GM18526 (cell line): ENCODE measurements around the gene ZNF212.

Experiments used
- POLR2A ChIP-seq: IDR thresholded peaks from 3 replicates; pipeline ENCODE4 v1.6.1; 2011; ENCODE audit not compliant: insufficient read length; ENCODE audit errors: extremely low read depth

Gene ZNF212

DNA sequence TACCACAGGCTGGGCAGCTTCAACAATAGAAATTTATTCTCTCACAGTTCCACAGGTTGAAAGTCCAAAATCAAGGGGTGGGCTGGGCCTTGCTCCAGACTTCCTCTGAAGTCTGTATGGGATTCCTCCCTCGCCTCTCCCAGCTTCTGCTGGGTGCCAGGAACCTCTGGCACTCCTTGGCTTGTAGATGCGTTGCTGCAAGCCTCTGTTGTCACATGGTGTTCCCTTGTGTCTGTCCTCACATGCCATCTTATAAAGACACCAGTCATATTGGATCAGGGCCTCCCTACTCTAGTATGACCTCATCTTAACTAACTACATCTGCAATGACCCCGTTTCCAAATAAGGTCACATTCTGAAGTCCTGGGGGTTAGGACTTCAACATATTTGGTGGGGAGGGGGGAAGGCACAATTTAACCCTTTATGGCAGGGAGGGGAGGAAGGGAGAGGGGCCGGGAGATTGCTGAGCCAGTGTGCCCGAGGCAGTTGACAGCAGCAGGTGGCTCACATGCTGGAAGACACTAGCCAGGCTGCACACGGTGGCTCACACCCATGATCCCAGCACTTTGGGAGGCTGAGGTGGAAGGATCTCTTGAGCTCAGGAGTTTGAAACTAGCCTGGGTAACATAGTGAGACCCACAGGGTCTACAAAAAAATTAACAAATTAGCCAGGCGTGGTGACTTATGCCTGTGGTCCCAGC lies 25.3 kb upstream of the ZNF212 start:
- no peak for TF ChIP-seq POLR2A

- TF ChIP-seq POLR2A = no peak
These were observed 23.0 kb upstream of the ZNF212 start for GRCh38 chr7:149216402-149216801.

DNA sequence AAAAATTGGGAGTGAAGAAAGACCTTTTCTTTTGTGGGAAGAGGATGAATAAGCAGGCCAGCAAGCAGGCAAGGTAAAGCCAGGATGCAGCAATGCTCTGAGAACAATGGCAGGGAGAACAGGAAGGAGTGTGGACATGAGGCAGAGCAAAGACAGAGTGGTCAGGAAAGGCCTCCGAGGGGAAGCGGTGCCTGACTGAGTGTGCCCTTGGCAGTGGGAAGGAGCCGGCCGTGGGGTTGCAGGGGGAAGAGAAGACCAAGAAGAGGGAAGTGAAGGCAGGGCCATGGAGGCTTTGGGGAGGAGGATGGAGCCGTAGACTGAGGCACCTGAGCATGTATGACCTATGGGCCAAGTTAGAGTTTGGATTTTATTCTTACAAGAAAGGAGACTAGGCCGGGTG lies 21.9 kb upstream of the ZNF212 start:
- TF ChIP-seq POLR2A = no peak

GRCh38 chr7:149218469-149219420 lies 20.7 kb upstream of the ZNF212 start:
- no peak for TF ChIP-seq POLR2A

GRCh38 chr7:149220534-149220933 lies 18.9 kb upstream of the ZNF212 start:
- no peak for TF ChIP-seq POLR2A

DNA sequence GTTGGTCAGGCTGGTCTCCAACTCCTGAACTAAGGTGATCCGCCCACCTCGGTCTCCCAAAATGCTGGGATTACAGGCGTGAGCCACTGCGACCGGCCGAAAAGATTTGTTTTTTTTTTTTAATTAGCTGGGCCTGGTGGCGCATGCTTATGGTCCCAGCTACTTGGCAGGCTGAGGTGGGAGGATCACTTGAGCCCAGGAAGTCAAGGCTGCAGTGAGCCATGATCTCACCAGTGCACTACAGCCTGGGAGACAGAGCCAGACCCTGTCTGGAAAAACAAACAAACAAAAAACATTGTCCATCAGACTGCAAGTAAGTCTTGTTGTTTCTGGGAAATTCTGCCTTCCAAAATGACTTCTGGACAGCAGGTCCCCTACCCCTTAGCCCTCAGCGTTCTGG lies 16.3 kb upstream of the ZNF212 start:
- no peak for TF ChIP-seq POLR2A

GRCh38 chr7:149223761-149224160 lies 15.7 kb upstream of the ZNF212 start:
- TF ChIP-seq POLR2A = no peak

DNA sequence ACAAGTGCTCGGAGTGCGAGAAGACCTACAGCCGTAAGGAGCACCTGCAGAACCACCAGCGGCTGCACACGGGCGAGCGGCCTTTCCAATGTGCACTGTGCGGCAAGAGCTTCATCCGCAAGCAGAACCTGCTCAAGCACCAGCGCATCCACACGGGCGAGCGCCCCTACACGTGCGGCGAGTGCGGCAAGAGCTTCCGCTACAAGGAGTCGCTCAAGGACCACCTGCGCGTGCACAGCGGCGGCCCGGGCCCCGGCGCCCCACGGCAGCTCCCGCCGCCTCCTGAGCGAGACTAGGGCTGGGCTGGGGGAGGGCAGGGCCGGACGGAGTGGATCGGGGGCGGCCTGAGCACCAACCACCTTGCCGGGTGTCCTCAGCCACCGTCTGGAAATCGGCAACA lies 15.1 kb upstream of the ZNF212 start:
- TF ChIP-seq POLR2A = no peak

- TF ChIP-seq POLR2A = no peak
These were observed 14.3 kb upstream of the ZNF212 start for GRCh38 chr7:149225106-149225505.

DNA sequence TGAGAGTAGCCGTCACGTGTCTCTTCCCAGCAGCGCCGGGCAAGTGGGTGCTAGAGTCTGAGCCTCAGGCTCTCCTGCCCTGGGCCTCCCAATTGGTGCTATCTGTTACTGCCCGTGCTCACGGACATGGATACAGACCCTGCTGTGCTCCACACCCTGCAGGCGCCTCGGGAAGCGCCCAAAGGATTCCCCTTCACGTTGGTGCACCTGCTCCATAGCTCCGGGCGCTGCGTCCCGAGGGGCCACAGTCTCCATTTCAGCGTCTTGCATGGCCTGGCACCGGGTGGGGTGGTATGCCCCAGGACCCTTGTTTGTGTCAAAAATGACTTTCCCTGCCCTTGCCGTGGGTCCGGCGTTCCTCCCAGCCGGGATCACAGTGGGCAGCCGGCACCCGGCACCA lies 13.8 kb upstream of the ZNF212 start:
- no peak for TF ChIP-seq POLR2A

- TF ChIP-seq POLR2A = no peak
These were observed 12.5 kb upstream of the ZNF212 start for GRCh38 chr7:149226840-149227494.

DNA sequence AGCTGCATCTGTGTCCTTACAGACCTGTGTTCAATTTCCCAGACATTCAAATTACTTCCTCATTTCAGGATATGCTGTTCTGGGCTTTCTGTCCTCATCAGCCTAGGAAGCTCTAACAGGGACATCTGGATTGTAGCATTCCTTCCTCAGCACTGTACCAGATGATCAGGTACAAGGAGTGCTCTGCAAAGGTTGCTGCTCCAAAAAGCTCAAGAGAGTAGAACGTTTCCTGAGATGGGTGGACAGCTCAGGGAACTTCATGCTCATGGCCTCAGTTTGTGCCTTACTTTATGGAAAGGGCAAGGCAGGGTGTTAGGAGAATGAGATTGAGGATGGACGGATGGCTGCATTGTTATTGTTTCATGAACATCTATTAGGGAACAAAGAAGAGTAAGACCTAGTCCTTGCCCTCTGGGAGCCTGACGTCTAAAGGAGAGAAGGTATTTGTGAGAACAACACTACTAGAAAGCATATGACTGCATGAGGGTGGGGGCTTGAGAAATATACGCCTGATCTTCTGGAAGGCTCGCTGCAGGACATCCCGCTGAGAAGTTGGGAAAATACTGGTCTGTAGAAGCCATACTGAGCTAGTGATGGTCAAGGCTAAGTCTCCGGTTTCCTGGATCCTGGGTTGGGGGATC lies 10.5 kb upstream of the ZNF212 start:
- no peak for TF ChIP-seq POLR2A

DNA sequence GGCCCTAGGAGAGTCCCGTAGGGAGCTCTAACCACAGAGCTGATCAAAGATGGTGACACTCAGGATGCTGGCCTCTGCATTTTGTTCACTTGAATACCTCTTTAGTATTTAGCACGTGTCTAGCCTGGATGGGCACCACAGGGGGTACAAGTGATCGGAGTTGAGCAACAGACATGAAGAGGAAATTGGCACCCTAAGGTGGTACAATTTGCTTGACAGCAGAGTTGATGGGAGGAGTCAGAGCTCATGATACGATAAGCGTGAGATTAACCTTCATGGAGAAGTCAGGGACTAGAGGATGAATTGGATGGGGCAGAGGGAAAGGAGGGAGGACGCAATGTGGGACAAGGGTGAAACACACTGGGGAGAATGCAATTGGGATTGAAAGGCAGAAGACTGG lies 9.9 kb upstream of the ZNF212 start:
- TF ChIP-seq POLR2A = no peak

DNA sequence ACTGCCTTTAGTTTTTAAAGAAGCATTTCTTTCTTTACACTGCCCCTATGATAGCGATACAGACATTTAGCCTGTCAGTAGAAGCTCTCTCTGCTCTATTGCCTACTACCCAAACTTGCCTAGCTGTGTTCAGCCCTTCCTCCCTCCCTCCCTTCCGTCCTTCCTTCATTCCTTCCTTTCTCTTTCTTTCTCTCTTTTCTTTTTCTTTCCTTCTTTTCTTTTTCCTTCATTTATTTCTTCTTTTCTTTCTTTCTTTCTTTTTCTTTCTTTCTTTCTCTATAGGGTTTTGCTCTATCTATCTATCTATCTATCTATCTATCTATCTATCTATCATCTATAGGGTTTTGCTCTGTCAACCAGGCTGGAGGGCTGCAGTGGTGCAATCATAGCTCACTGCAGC lies 7.1 kb upstream of the ZNF212 start:
- TF ChIP-seq POLR2A = no peak

GRCh38 chr7:149237502-149237901 lies 1.9 kb upstream of the ZNF212 start:
- no peak for TF ChIP-seq POLR2A
